Choroid plexus epithelial cell (primary cell): ENCODE results near the gene HNRNPLL.

Source experiments
- DNase-seq: peaks from one replicate; pipeline ENCODE4 v3.0.0-alpha.2; 2010; ENCODE audit warnings: low read depth
- H3K4me3 ChIP-seq: 2 replicates; pipeline ENCODE4 v1.5.1; 2011; ENCODE audit warnings: low read depth, mild to moderate bottlenecking, control low read depth, low read length, moderate library complexity
- TF ChIP-seq, protein P1 (sequence below): conservative IDR thresholded peaks from 2 replicates; pipeline ENCODE4 v1.5.1; 2011; ENCODE audit warnings: low read depth, mild to moderate bottlenecking, control low read depth, inconsistent platforms, low read length, moderate library complexity

HNRNPLL gene

DNA sequence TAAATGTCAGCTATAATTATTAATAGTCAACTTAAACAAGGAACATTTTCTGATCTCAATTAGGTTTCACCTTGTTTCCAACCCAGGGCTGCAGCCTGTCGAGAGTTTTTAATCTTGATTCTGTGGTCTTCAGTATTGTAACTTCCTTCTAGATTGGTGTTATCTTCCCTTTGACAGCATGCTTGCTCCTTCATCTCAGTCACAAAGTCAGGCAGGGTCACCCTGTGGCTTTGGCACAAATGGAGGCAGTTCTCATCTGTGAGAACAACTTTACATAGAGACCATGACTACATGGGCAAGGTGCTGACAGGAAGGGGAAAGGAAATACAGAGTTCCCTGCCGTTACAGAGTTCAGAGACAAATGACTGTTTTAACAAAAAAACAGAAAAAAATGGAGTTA is 50.5 kb downstream of the HNRNPLL start:
- TF ChIP-seq, protein P1, sequence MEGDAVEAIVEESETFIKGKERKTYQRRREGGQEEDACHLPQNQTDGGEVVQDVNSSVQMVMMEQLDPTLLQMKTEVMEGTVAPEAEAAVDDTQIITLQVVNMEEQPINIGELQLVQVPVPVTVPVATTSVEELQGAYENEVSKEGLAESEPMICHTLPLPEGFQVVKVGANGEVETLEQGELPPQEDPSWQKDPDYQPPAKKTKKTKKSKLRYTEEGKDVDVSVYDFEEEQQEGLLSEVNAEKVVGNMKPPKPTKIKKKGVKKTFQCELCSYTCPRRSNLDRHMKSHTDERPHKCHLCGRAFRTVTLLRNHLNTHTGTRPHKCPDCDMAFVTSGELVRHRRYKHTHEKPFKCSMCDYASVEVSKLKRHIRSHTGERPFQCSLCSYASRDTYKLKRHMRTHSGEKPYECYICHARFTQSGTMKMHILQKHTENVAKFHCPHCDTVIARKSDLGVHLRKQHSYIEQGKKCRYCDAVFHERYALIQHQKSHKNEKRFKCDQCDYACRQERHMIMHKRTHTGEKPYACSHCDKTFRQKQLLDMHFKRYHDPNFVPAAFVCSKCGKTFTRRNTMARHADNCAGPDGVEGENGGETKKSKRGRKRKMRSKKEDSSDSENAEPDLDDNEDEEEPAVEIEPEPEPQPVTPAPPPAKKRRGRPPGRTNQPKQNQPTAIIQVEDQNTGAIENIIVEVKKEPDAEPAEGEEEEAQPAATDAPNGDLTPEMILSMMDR: no peak
- DNase-seq: peak; percentile 46
- H3K4me3 ChIP-seq: no peak overlapping the region

GRCh38 chr2:38551746-38552145 is 51.0 kb downstream of the HNRNPLL start:
- TF ChIP-seq, protein P1: no peak
- no peak for DNase-seq

DNA sequence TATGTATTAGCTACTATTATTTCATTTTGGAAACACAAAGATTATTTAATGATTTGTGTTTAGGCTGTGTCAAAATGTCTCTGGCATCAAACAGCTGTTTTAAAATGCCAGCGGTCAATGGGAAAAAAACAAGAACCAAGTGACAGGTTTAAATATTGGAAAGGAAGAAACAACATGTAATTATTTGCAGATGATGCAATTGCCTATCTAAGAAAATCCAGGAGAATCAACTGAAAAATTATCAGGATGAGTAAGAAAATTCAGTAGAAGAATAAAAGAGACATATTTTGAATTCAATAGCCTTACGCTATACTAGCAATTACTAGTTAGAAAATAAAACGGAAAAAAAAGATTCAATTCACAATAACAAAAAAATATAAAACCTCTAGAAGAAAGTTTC is 51.6 kb downstream of the HNRNPLL start:
- no peak overlapping the region for H3K4me3 ChIP-seq
- TF ChIP-seq, protein P1: no peak
- DNase-seq: no peak

More at GRCh38 chr2:38551746-38552145, 51.0 kb downstream of the HNRNPLL start:
- H3K4me3 ChIP-seq: no peak overlapping the region

DNA sequence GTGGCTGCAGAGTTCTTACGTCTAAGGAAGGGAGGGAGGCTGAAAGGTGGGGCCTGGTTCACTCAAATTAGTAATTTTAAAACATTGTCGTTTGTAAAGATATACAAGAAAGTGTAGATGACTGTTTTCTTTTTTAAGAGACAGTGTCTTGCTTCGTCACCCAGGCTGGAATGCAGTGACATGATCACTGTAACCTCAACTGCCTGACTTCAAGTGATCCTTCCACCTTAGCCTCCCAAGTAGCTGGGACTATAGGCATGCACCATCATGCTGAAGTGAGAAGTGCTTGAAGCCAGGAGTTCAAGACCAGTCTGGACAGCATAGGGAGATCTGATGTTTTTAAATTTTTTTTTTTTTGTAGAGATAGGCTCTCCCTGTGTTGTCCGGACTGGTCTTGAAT is 52.9 kb downstream of the HNRNPLL start:
- TF ChIP-seq, protein P1: no peak
- DNase-seq: no peak
- H3K4me3 ChIP-seq: no peak overlapping the region

GRCh38 chr2:38549071-38549704 is 53.5 kb downstream of the HNRNPLL start:
- TF ChIP-seq, protein P1: no peak
- no peak overlapping the region for H3K4me3 ChIP-seq
- no peak for DNase-seq

- DNase-seq: no peak
- TF ChIP-seq, protein P1: no peak
- H3K4me3 ChIP-seq: no peak overlapping the region
Observed at GRCh38 chr2:38547791-38548190, 54.9 kb downstream of the HNRNPLL start.

GRCh38 chr2:38546585-38546984 is 56.1 kb downstream of the HNRNPLL start:
- DNase-seq: no peak
- no peak overlapping the region for H3K4me3 ChIP-seq
- TF ChIP-seq, protein P1: no peak
